Central memory CD4-positive, alpha-beta T cell (primary cell): ENCODE results near the gene SEMA3F.

Source experiments
- DNase-seq: peaks from one replicate; pipeline ENCODE4 v3.0.0; 2022

Gene SEMA3F

DNA sequence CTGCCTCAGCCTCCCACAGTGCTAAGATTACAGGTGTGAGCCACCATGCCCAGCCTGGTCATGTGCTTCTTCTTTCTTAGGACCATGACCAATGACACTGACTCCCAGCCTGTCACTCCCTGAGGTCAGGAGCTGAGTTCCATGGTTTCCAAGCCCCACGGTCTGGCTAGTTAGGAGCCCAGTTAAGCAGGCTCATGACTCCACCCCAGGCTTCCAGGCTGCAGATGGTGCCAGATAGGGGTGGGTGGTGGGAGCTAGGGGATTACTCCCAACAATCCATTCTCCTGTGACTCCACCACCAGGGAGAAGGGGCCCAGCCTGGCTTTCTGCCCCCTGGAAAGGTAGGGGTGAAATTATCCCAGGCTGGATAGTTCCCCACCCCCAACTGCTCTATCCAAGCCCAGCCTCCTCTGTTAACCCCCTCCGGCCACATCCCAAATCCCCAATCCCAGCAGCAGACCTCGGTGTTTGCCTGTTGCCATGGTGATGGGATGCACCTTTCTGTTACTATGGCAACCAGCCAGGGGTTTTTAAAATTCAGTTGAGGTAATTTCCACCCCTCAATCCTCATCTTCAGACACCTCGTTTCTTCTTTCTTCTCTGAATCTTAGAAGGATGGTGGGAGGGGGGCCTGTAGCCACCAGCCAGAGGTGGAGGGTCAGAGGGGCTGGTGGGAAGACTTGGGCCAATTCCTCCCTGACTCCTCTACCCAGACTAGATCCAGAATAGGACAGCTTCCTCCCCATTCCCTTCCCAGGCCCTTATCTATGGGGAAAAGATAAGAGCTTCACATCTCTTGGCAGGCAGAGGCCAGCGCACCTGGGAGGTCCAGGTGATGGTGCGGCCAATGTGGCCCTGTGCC, 22.5 kb upstream of the SEMA3F start:
- DNase-seq = no peak

DNA sequence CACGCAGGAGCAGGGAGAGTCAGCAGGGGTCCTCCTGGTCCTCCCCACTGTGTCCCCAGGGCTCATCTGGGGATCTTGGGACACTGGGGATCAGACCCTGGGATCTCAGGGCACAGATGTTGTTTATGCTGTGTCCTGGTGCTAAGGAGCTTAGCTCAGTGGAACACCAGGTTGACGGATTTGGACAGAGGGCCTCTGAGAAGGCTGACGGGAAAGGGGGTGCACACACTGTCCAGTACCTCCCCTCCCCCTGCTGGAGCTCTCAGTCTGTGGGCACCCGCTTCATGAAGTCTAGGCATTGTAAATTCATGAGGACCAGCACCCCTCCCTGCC, 21.9 kb upstream of the SEMA3F start:
- no peak for DNase-seq

DNA sequence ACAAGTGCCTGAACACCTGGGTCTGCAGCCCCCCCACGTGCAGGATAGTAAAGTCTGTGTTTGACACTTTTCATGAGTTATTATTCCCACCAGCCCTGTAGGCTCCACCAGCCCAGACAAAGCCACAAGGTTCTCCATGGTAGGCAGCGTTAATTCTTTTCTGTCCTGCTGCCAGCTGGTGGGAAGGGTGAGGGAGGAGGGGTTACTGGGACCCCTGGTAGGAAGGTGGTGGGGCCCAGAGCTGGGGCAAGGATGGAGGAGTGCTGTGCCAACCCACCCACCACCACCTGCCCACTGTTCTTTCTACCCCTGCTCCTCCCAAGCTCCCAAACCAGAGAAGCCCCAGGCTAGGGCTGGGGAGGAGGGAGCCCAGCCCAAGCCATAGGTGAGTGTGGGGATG, 20.8 kb upstream of the SEMA3F start:
- DNase-seq = no peak

- no peak for DNase-seq
These were observed 19.2 kb upstream of the SEMA3F start for GRCh38 chr3:50135964-50136363.

- no peak for DNase-seq
These were observed 18.3 kb upstream of the SEMA3F start for GRCh38 chr3:50136714-50137405.

DNA sequence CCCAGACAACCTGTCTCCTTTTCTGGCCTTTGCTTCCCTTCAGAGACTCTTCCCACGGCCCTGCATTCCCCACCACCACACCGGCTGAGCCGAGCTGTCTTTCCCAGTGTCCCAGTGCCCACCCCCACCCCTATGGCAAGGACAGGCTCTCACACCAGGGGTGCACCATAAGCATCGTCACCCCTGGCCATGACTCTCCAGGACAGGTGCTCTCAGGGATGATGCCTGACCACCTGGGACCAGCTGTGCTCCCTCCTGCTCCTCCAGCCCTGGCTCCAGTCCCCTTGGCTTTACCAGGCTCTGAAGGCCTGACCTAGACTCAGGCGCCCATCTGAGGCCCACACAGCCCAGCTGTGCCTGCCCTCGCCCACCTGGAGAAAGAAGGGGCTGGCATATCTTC, 17.6 kb upstream of the SEMA3F start:
- DNase-seq = no peak

DNA sequence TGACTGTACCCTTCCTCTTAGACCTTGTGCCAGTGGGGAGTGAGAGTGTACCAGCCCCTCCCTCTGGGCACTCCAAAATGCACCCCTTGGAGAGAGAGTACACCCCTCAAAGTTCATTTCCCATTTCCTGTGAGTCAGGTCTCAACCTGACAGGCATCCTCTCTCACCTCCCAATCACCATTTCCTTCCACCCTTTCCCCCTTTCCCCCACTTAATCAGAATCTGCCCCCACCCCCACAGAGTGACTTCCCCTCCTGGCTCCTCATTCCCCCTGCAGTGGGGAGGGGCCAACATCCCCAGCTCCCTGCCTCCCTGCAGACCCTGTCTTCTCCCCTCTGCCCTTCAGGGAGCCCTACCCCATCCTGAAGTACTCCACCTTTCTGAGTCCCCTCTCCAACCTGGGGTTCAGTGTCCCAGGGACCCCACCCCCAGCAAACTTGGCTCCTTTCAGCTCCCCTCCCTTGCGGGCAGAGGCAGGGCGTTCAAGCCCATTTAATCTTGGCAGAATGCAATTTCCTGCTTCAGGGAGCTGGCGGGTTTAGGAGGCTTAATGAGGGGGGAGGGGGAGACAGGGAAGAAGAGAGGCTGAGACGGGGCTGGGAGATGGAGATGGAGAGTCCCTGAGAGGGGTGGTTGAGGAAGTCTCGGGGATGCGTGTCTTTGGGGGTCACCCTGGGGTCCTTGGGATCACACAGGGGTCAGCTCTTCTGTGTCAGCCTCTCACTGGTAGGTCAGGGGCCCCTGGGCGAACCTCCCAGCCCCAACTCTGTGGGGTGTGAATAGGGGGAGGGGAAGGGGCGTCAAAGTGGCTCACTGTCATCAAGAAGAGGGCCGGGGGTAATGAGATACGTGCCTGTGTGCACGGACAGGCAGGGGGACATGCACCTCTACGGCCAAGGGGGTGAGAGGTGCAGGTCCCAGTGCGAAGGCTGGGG, 16.6 kb upstream of the SEMA3F start:
- DNase-seq = no peak

DNA sequence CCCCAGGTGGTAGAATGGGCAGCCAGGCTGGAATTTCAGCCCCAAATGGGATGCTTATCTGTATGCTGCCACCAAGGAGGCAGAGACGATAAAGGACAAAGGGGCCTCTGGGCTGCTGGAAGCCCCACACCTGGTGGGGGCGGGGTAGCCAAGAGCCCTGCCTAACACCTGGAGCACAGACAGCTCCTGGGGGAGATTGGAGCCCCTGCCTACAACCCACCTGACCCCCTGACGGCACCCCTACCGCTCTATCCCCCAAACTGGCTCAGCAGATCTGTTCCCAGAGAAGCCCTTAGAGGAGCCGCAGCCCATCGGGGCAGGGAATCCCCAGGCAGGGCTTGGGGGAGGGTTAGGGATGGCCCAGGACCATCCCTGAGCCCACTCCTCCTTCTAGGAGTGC, 15.8 kb upstream of the SEMA3F start:
- DNase-seq = no peak

DNA sequence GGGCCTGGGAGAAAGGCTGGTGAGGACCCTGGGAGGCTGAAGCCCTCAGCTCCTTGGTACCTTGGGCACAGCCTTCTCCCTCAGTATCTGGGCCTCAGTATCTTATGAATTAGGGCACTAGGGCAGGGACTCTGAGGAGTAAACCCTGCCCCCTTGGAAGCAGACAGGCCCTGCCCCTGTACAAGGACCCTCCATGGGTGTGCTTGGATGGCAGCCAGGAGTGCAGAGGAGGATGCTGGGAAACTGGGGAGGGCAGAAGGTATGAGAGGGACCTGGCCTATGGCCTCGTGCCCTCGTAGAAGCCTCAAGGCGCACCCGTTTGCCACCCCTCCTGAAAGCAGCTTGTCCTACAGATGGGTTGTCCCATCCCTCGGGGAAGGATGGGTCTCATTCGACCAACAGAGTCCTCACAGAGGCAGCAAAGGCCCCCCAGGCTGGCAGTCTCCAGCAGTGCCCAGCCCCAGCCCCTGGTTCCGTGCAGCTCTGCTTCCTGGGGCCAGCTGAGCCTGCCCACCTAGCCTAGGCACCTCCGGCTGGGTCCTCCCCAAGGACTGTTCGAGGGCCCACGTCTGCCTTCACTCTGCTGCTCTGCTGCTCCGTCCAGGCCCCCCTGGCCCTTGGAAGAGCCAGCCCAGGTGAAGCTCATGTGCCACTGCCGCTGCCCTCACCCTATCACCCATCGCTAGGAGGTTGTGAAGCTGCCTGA, 15.3 kb upstream of the SEMA3F start:
- DNase-seq = no peak

GRCh38 chr3:50140990-50141389, 14.1 kb upstream of the SEMA3F start:
- DNase-seq = no peak

DNA sequence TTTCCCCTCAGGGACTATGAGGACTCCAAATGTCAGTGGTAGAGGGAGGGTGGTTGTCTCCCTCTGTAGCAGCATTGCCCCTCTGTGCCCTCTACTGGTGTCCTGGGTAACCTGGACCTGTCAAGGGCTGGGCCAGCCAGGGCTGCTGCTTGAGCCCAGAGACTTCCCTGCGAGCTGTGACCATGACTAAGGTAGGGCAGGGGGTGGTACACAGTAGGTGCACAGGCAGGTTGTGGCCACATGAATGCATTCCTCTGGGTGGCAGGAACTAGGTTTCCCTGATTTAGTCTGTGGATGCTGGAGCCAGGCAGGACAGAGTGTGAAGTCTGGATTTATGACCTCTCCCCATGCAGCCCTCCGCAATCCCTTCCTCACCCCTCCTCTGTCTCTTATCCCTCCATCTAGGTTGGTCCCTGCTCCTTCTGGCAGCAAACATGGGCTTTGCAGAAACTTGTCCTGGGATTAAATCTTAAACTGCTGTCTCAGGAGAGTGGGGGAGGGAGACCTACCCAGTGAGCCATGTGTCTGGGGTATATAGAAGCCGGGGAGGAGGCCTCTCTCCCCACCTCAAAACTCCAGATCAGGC, 8.7 kb upstream of the SEMA3F start:
- DNase-seq = no peak

GRCh38 chr3:50147016-50147415, 8.1 kb upstream of the SEMA3F start:
- no peak for DNase-seq

GRCh38 chr3:50147447-50147846, 7.7 kb upstream of the SEMA3F start:
- no peak for DNase-seq

- no peak for DNase-seq
These were observed 7.3 kb upstream of the SEMA3F start for GRCh38 chr3:50147861-50148260.

- no peak for DNase-seq
These were observed 4.7 kb upstream of the SEMA3F start for GRCh38 chr3:50150404-50150750.

GRCh38 chr3:50150863-50151686, 4.0 kb upstream of the SEMA3F start:
- DNase-seq = no peak

DNA sequence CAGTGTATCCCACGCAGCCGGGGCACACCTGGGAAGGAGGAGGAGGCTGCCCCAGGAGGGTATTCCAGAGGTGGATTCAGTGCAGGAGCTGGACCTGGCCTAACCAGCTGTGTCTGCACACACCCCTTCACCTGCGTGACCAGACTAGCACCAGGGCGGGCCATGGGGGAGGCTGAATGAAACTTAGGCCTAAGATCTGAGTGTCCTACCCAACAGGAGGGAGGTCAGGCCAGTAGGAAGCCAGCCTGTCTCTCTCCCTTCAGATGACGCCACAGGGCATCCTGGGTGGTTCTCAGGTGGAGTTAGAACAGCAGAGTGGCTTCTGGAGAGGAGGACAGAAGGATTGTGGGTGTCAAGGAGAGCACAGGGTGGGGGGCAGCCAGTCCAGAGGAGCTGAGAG, 3.4 kb upstream of the SEMA3F start:
- DNase-seq = no peak

DNA sequence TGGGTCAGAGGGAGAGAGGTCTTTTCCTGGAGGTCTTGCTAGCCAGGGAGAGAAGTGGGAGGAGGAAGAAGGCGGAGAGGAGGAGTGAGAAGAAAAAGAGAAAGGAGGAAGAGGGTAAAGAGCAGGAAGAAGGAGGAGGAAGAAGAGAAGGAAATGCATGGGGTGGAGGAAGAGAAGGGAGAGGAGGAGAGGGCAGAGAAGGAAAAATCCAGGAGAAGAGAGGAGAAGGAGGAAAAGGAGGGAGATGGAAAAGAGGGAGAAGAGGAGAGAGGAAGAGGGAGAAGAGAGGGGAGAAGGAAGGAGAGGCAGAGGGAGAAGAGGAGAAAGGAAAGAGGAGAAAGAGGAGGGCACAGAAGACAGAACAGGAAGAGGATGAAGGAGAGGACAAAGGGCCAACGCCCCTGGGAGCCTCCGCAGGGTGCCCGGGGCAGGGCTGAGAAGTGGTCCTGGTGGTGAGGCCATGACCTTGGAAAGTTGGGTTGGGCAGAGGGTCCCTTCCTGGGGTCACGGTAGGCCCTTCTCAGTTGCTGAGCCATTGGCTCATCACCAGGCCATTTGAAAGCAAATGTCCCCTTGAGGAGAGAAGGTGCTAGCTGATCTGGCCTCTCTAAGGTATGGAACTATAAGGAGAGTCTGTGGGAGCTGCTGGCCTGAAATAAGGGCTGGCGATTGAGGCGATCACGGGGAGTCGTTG, 1.2 kb upstream of the SEMA3F start:
- DNase-seq = no peak

- DNase-seq = no peak
These were observed 666 bp upstream of the SEMA3F start for GRCh38 chr3:50154476-50154839.

DNA sequence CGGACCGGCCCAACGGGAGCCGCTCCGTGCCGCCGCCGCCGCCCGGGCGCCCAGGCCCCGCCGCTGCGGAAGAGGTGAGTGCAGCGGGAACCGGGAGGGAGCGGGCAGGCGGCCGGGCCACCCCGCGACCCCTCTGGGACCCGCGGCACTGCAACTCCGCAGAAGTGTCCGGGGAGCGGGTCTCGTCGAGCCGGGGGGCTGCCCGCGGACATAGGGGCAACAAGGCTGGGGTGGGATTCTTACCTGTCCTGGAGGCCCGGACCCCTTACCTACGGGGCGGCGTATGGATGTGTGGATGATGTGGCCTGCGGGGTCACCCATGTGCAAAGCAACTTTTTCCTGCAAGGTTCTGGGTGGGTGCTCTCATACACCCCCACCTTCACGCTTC, 361 bp downstream of the SEMA3F start:
- no peak for DNase-seq

DNA sequence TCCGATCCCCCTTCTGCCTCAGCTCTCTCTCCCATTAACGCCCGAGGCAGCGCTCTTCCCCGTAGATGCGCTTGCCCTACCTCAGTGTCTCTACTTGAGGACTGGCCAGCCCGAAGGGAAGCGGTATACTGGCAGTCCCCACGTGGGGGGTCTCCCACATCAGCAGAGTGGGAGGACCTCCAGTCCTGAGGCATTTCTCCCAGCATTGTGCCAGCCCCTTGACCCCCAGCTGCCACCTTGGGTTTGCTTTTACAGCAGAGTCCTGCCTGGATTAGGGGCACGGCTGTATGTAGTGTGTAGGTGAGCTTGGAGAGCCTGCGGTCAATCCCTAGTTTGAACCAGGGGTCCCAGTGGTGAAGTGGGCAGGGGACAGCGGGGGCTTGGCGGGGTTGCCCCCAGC, 767 bp downstream of the SEMA3F start:
- no peak for DNase-seq
